ENCODE data around the gene PDE8A. TPM values are rescaled to one million over a fixed set of nuclear protein-coding genes. Genes with fewer than 3 reads are reported as not detected.

PDE8A gene
- total and polyA plus RNA-seq, 2 donors (not counting 3 experiments of a cell fraction or from before 2014, with no cell fraction given): 21.3 to 45.7 TPM

DNA sequence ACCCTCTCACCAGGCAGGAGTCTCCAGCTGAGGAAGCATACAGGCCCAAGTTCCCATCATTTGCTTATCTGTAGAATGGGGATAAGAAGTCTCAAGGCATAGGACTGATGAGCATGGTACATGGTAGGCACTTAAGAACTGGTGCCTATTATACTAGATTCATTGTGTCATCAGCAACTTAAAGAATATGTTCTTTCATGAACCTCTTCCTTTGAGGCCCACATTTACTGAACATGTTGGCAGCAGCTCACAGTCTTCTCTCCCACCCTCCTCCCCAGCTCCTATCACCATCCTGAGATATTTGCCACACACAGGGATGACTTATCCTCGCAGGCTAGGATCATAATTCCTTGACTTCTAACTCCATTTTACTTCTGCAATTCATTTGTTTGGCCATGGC is 142.5 kb downstream of the PDE8A start:
- Histone ChIP-seq H3K9ac (replicated peaks; ENCODE audit: extremely low read depth, insufficient read depth, low read length) (no peak overlapping the region), H3K4me3 (replicated peaks in 1 of 3; ENCODE audit: insufficient read depth in 1 of 3, low read depth in 1 of 3, low read length in 3 of 3) (no peak overlapping the region), H2AFZ (ENCODE audit: low read depth, low read length) (no peak overlapping the region), H3K27me3 (ENCODE audit: control insufficient read depth in 2 of 2, insufficient read depth in 2 of 2, low read length in 2 of 2) (no peaks in the 10 kb centered on the region), H3K27ac (ENCODE audit: insufficient read depth, low read depth, low read length) (no peak overlapping the region), H3K4me1 (ENCODE audit: control insufficient read depth, extremely low read depth, insufficient read depth, low read length) (peaks cover 20% of the 10 kb centered on the region), H3K9me3 (replicated peaks; ENCODE audit: control insufficient read depth, insufficient read depth, low read length) (no peaks in the 10 kb centered on the region), H3K79me2 (ENCODE audit: control insufficient read depth, insufficient read depth, low read length) (no peaks in the 10 kb centered on the region), H4K20me1 (replicated peaks; ENCODE audit: control insufficient read depth, extremely low read depth, insufficient read depth, low read length) (no peaks in the 10 kb centered on the region), H3K36me3 (ENCODE audit: control insufficient read depth in 2 of 2, extremely low read depth in 1 of 2, insufficient read depth in 2 of 2, low read length in 2 of 2) (no peaks in the 10 kb centered on the region), H3K4me2 (ENCODE audit: insufficient read depth, low read length) (no peak overlapping the region), H3K9me1 (replicated peaks; ENCODE audit: control insufficient read depth, extremely low read depth, insufficient read depth, low read length) (no peaks in the 10 kb centered on the region)
- no peak for FAIRE-seq
- intact Hi-C loops (cut with micrococcal nuclease): no loop called here
- BruUV-seq (replicated peaks): no TSS peak
- TF ChIP-seq EZH2 (IDR thresholded peaks at IDR 0.05; ENCODE audit: borderline replicate concordance, low read depth, low read length, severe bottlenecking): no peak
- TF ChIP-seq JUN (IDR thresholded peaks at IDR 0.05; ENCODE audit: borderline replicate concordance, insufficient read depth, insufficient read length, low read depth): no peak
- TF ChIP-seq GATA2 (IDR thresholded peaks at IDR 0.05; ENCODE audit: insufficient read depth, insufficient read length, low read depth, low read length): no peak
- TF ChIP-seq POLR2A (IDR thresholded peaks at IDR 0.05; ENCODE audit: low read depth, low read length): no peak
- TF ChIP-seq, protein P1, sequence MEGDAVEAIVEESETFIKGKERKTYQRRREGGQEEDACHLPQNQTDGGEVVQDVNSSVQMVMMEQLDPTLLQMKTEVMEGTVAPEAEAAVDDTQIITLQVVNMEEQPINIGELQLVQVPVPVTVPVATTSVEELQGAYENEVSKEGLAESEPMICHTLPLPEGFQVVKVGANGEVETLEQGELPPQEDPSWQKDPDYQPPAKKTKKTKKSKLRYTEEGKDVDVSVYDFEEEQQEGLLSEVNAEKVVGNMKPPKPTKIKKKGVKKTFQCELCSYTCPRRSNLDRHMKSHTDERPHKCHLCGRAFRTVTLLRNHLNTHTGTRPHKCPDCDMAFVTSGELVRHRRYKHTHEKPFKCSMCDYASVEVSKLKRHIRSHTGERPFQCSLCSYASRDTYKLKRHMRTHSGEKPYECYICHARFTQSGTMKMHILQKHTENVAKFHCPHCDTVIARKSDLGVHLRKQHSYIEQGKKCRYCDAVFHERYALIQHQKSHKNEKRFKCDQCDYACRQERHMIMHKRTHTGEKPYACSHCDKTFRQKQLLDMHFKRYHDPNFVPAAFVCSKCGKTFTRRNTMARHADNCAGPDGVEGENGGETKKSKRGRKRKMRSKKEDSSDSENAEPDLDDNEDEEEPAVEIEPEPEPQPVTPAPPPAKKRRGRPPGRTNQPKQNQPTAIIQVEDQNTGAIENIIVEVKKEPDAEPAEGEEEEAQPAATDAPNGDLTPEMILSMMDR (IDR thresholded peaks at IDR 0.05; ENCODE audit: extremely low read depth in 1 of 2, insufficient read depth in 1 of 2, low read depth in 1 of 2, low read length in 2 of 2): no peak
- DNase-seq (ENCODE audit: low read depth, low spot score): no peak
- dilution Hi-C loops (cut with MboI; ENCODE audit: extremely low pct_ligation_motif_present, low sequenced_read_pairs): no loop called here
- ChIA-PET CTCF (interaction anchor here (1.0 to 1.3 kb wide), 2 partner anchors 45 to 60 kb away, joined by 4 to 5 read pairs; no protein-coding TSS in a partner anchor), POLR2A (no interaction called here)
